Measurements from ENCODE around the gene OCA2. TPM values are rescaled to one million over a fixed set of nuclear protein-coding genes. Genes with fewer than 3 reads are reported as not detected.

The OCA2 gene
- polyA plus RNA-seq, 1 donor (not counting 4 experiments of a cell fraction or from before 2014, with no cell fraction given), result 0.05 TPM

DNA sequence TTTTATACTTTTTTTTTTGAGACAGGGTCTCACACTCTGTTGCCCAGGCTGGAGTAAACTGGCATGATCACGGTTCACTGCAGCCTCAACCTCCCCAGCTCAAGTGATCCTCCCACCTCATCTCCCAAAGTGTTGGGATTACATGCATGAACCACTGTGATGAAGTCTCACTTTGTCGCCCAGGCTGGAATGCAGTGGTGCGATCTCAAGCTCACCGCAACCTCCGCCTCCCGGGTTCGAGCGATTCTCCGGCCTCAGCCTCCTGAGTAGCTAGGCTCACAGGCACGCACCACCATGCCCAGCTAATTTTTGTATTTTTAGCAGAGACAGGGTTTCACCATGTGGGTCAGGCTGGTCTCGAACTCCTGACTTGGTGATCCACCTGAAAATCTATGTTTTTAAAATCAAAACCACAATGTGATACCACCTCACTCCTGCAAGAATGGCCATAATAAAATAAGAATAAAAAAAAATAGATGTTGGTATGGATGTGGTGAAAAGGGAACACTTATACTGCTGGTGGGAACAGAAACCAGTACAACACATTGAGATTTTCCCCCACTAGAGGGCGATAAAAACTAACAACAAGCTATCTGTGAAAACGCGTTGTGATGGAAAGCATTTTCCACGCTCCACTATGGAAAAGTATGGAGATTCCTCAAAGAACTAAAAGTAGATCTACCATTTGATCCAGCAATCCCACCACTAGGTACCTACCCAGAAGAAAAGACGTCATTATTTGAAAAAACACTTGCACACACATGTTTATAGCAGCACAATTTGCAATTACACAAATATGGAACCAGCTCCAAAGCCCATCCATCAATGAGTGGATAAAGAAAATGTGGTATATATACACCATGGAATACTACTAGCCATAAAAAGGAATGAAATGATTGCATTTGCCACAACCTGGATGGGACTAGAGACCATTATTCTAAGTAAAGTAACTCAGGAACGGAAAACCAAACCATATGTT, 26.8 kb upstream of the OCA2 start:
- Histone ChIP-seq H4K20me1 (ENCODE audit: control insufficient read depth, extremely low read depth, insufficient read depth, low read length) (peaks cover 3% of the 10 kb centered on the region), H3K27ac (ENCODE audit: control insufficient read depth, insufficient read depth, low read length) (no peak overlapping the region), H3K4me3 (ENCODE audit: control insufficient read depth in 2 of 3, extremely low read depth in 1 of 3, insufficient read depth in 2 of 3, low read depth in 1 of 3, low read length in 3 of 3) (no peak overlapping the region), H3K27me3 (ENCODE audit: control insufficient read depth, extremely low read depth, insufficient read depth, low read length) (no peaks in the 10 kb centered on the region), H3K36me3 (ENCODE audit: control insufficient read depth in 2 of 2, extremely low read depth in 1 of 2, insufficient read depth in 2 of 2, low read length in 2 of 2) (peaks cover 16 to 20% of the 10 kb centered on the region in 2 experiments), H3K9me1 (ENCODE audit: control insufficient read depth, extremely low read depth, insufficient read depth, low read length) (no peaks in the 10 kb centered on the region), H3K79me2 (ENCODE audit: control insufficient read depth, insufficient read depth, low read length) (no peaks in the 10 kb centered on the region), H3K9me3 (ENCODE audit: control insufficient read depth, low read depth, low read length) (no peaks in the 10 kb centered on the region), H3K4me2 (ENCODE audit: control insufficient read depth, extremely low read depth, insufficient read depth, low read depth, low read length) (no peak overlapping the region), H3K9ac (ENCODE audit: control insufficient read depth, extremely low read depth, insufficient read depth, low read length) (no peak overlapping the region), H2AFZ (ENCODE audit: control insufficient read depth, low read length) (no peak overlapping the region), H3K4me1 (ENCODE audit: control insufficient read depth, extremely low read depth, insufficient read depth, low read length) (peaks cover 7% of the 10 kb centered on the region)
- FAIRE-seq, result no peak
- DNase-seq (ENCODE audit: low read depth, low spot score), result peak; percentile 17
- dilution Hi-C loops (cut with MboI; ENCODE audit: extremely low pct_ligation_motif_present, low sequenced_read_pairs), result no loop called here
- no peak for TF ChIP-seq EZH2 (IDR thresholded peaks at IDR 0.05; ENCODE audit: low read length)
- TF ChIP-seq, protein P1, sequence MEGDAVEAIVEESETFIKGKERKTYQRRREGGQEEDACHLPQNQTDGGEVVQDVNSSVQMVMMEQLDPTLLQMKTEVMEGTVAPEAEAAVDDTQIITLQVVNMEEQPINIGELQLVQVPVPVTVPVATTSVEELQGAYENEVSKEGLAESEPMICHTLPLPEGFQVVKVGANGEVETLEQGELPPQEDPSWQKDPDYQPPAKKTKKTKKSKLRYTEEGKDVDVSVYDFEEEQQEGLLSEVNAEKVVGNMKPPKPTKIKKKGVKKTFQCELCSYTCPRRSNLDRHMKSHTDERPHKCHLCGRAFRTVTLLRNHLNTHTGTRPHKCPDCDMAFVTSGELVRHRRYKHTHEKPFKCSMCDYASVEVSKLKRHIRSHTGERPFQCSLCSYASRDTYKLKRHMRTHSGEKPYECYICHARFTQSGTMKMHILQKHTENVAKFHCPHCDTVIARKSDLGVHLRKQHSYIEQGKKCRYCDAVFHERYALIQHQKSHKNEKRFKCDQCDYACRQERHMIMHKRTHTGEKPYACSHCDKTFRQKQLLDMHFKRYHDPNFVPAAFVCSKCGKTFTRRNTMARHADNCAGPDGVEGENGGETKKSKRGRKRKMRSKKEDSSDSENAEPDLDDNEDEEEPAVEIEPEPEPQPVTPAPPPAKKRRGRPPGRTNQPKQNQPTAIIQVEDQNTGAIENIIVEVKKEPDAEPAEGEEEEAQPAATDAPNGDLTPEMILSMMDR (optimal IDR thresholded peaks at IDR 0.05 in 1 of 3, IDR thresholded peaks at IDR 0.05 in 1 of 3, conservative IDR thresholded peaks at IDR 0.05 in 1 of 3; ENCODE audit: extremely low read depth in 1 of 3, insufficient read depth in 2 of 3, low read length in 3 of 3), result peak; percentile 44 to 48 (median 45)

GRCh38 chr15:28124841-28125240, 25.7 kb upstream of the OCA2 start:
- DNase-seq (ENCODE audit: low read depth, low spot score) (no peak), FAIRE-seq (no peak)
- Histone ChIP-seq H3K79me2 (ENCODE audit: control insufficient read depth, insufficient read depth, low read length) (no peaks in the 10 kb centered on the region), H3K4me2 (ENCODE audit: control insufficient read depth, extremely low read depth, insufficient read depth, low read depth, low read length) (no peak overlapping the region), H2AFZ (ENCODE audit: control insufficient read depth, low read length) (no peak overlapping the region), H3K9me3 (ENCODE audit: control insufficient read depth, low read depth, low read length) (no peaks in the 10 kb centered on the region), H3K4me3 (ENCODE audit: control insufficient read depth in 2 of 3, extremely low read depth in 1 of 3, insufficient read depth in 2 of 3, low read depth in 1 of 3, low read length in 3 of 3) (no peak overlapping the region), H4K20me1 (ENCODE audit: control insufficient read depth, extremely low read depth, insufficient read depth, low read length) (peaks cover 3% of the 10 kb centered on the region), H3K27me3 (ENCODE audit: control insufficient read depth, extremely low read depth, insufficient read depth, low read length) (no peaks in the 10 kb centered on the region), H3K9ac (ENCODE audit: control insufficient read depth, extremely low read depth, insufficient read depth, low read length) (no peak overlapping the region), H3K36me3 (ENCODE audit: control insufficient read depth in 2 of 2, extremely low read depth in 1 of 2, insufficient read depth in 2 of 2, low read length in 2 of 2) (peaks cover 20 to 22% of the 10 kb centered on the region in 2 experiments), H3K4me1 (ENCODE audit: control insufficient read depth, extremely low read depth, insufficient read depth, low read length) (peaks cover 7% of the 10 kb centered on the region), H3K27ac (ENCODE audit: control insufficient read depth, insufficient read depth, low read length) (no peak overlapping the region), H3K9me1 (ENCODE audit: control insufficient read depth, extremely low read depth, insufficient read depth, low read length) (no peaks in the 10 kb centered on the region)
- dilution Hi-C loops (cut with MboI; ENCODE audit: extremely low pct_ligation_motif_present, low sequenced_read_pairs), result no loop called here
- TF ChIP-seq, protein P1 (optimal IDR thresholded peaks at IDR 0.05 in 1 of 3, IDR thresholded peaks at IDR 0.05 in 1 of 3, conservative IDR thresholded peaks at IDR 0.05 in 1 of 3; ENCODE audit: extremely low read depth in 1 of 3, insufficient read depth in 2 of 3, low read length in 3 of 3), result no peak
- no peak for TF ChIP-seq EZH2 (IDR thresholded peaks at IDR 0.05; ENCODE audit: low read length)
